ENCODE data around the gene AFDN.

DNA sequence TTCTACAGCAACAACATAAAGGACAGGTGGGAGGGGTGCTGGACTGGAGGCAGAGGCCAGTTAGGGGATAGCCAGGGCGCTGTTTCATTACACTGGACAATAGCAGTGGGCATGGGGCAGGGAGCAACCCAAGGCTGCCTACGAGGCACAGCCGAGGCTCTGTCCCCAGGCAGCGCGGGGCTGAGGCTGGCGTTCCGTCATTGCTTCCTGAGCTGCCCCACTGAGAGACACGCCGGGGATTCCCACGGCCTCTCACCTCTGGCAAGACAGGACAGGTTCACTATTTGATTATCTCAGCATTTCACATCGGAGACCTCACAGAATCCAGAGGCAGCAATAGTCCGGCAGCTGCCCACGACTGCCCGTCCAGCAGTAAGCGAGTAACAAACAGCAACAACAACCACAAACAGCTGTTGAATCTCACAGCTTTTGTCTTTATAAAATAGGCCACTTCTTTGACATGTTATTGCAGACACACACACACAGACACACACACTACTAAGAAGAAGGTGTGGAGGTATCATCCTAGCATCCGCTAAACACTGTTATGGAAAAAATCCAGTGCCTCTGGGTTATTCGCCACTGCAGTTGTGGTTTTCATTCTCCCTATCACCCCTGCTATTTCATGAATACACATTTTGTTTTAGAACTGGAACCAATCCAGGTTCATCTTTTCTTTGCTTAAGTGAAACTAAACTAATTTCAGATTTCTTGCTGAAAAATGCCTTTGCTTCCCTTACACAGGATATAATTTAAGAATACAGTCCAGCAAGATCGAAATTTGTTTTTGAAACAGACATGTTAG is 190.2 kb downstream of the AFDN start:
- TF ChIP-seq, protein P1, sequence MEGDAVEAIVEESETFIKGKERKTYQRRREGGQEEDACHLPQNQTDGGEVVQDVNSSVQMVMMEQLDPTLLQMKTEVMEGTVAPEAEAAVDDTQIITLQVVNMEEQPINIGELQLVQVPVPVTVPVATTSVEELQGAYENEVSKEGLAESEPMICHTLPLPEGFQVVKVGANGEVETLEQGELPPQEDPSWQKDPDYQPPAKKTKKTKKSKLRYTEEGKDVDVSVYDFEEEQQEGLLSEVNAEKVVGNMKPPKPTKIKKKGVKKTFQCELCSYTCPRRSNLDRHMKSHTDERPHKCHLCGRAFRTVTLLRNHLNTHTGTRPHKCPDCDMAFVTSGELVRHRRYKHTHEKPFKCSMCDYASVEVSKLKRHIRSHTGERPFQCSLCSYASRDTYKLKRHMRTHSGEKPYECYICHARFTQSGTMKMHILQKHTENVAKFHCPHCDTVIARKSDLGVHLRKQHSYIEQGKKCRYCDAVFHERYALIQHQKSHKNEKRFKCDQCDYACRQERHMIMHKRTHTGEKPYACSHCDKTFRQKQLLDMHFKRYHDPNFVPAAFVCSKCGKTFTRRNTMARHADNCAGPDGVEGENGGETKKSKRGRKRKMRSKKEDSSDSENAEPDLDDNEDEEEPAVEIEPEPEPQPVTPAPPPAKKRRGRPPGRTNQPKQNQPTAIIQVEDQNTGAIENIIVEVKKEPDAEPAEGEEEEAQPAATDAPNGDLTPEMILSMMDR (IDR thresholded peaks at IDR 0.05) = no peak
- TF ChIP-seq POLR2A (IDR thresholded peaks at IDR 0.05) = no peak

Measured in thyroid gland (tissue), 4 donors.